Measurements from ENCODE around the gene XRCC5. TPM values are rescaled to one million over a fixed set of nuclear protein-coding genes. Genes with fewer than 3 reads are reported as not detected.

The XRCC5 gene
- total RNA-seq, 1 experiment from 2014 or later: 534 TPM

GRCh38 chr2:216118474-216118873 lies 9.3 kb downstream of the XRCC5 start:
- intact Hi-C loops (cut with micrococcal nuclease; ENCODE audit: unreplicated experiment): no loop called here
- H3K4me1 ChIP-seq (ENCODE audit: insufficient read depth, low read length, poor library complexity, severe bottlenecking): peaks cover 56% of the 10 kb centered on the region

GRCh38 chr2:216119146-216119545 lies 10.0 kb downstream of the XRCC5 start:
- POLR2A ChIA-PET (ENCODE audit: low non-redundant PET): no interaction called here
- intact Hi-C loops (cut with micrococcal nuclease; ENCODE audit: unreplicated experiment): no loop called here
- DNase-seq (ENCODE audit: low spot score): peak; percentile 55
- BruUV-seq (replicated peaks): no TSS peak
- peaks cover 55% of the 10 kb centered on the region for H3K4me1 ChIP-seq (ENCODE audit: insufficient read depth, low read length, poor library complexity, severe bottlenecking)
- no peaks in the 10 kb centered on the region for H3K9me3 ChIP-seq (ENCODE audit: low read depth, low read length, poor library complexity, severe bottlenecking)
- no peaks in the 10 kb centered on the region for H3K27me3 ChIP-seq (replicated peaks; ENCODE audit: insufficient read depth, low read depth, low read length, poor library complexity)
- H3K36me3 ChIP-seq (ENCODE audit: insufficient read depth, low read length, poor library complexity, severe bottlenecking): peaks cover 87% of the 10 kb centered on the region
- no peak overlapping the region for H3K4me3 ChIP-seq (ENCODE audit: low read depth, low read length, poor library complexity, severe bottlenecking)
- CTCF ChIA-PET: interaction anchor here (0.6 kb wide), 1 partner anchor 9 kb away, joined by 3 read pairs; no protein-coding TSS in a partner anchor
- peak overlapping the region; percentile 44 for H3K27ac ChIP-seq (ENCODE audit: low read depth, low read length, poor library complexity, severe bottlenecking)
- TF ChIP-seq CTCF (conservative IDR thresholded peaks at IDR 0.05; ENCODE audit: low read depth, low read length) (no peak), EZH2 (IDR thresholded peaks at IDR 0.05; ENCODE audit: borderline replicate concordance, low read depth, low read length, poor library complexity, severe bottlenecking) (no peak)

More at GRCh38 chr2:216118474-216118873, 9.3 kb downstream of the XRCC5 start:
- TF ChIP-seq EZH2 (IDR thresholded peaks at IDR 0.05; ENCODE audit: borderline replicate concordance, low read depth, low read length, poor library complexity, severe bottlenecking): no peak
- TF ChIP-seq CTCF (conservative IDR thresholded peaks at IDR 0.05; ENCODE audit: low read depth, low read length): no peak
- no TSS peak for BruUV-seq (replicated peaks)
- Histone ChIP-seq H3K27me3 (replicated peaks; ENCODE audit: insufficient read depth, low read depth, low read length, poor library complexity) (no peaks in the 10 kb centered on the region), H3K4me3 (ENCODE audit: low read depth, low read length, poor library complexity, severe bottlenecking) (no peak overlapping the region), H3K36me3 (ENCODE audit: insufficient read depth, low read length, poor library complexity, severe bottlenecking) (peaks cover 87% of the 10 kb centered on the region), H3K27ac (ENCODE audit: low read depth, low read length, poor library complexity, severe bottlenecking) (peak overlapping the region; percentile 44), H3K9me3 (ENCODE audit: low read depth, low read length, poor library complexity, severe bottlenecking) (no peaks in the 10 kb centered on the region)
- ChIA-PET CTCF (no interaction called here), POLR2A (ENCODE audit: low non-redundant PET) (no interaction called here)
- DNase-seq (ENCODE audit: low spot score): no peak

GRCh38 chr2:216119986-216120385 lies 10.8 kb downstream of the XRCC5 start:
- CTCF ChIA-PET: no interaction called here
- POLR2A ChIA-PET (ENCODE audit: low non-redundant PET): no interaction called here
- TF ChIP-seq EZH2 (IDR thresholded peaks at IDR 0.05; ENCODE audit: borderline replicate concordance, low read depth, low read length, poor library complexity, severe bottlenecking): no peak
- TF ChIP-seq CTCF (conservative IDR thresholded peaks at IDR 0.05; ENCODE audit: low read depth, low read length): no peak
- peaks cover 92% of the 10 kb centered on the region for H3K36me3 ChIP-seq (ENCODE audit: insufficient read depth, low read length, poor library complexity, severe bottlenecking)
- H3K9me3 ChIP-seq (ENCODE audit: low read depth, low read length, poor library complexity, severe bottlenecking): no peaks in the 10 kb centered on the region
- no peak overlapping the region for H3K4me3 ChIP-seq (ENCODE audit: low read depth, low read length, poor library complexity, severe bottlenecking)
- intact Hi-C loops (cut with micrococcal nuclease; ENCODE audit: unreplicated experiment): no loop called here
- H3K27ac ChIP-seq (ENCODE audit: low read depth, low read length, poor library complexity, severe bottlenecking): peak overlapping the region; percentile 18
- DNase-seq (ENCODE audit: low spot score): no peak
- BruUV-seq (replicated peaks): no TSS peak
- H3K4me1 ChIP-seq (ENCODE audit: insufficient read depth, low read length, poor library complexity, severe bottlenecking): peaks cover 51% of the 10 kb centered on the region
- H3K27me3 ChIP-seq (replicated peaks; ENCODE audit: insufficient read depth, low read depth, low read length, poor library complexity): no peaks in the 10 kb centered on the region
